ENCODE measurements around the gene RBM4B.

The RBM4B gene

DNA sequence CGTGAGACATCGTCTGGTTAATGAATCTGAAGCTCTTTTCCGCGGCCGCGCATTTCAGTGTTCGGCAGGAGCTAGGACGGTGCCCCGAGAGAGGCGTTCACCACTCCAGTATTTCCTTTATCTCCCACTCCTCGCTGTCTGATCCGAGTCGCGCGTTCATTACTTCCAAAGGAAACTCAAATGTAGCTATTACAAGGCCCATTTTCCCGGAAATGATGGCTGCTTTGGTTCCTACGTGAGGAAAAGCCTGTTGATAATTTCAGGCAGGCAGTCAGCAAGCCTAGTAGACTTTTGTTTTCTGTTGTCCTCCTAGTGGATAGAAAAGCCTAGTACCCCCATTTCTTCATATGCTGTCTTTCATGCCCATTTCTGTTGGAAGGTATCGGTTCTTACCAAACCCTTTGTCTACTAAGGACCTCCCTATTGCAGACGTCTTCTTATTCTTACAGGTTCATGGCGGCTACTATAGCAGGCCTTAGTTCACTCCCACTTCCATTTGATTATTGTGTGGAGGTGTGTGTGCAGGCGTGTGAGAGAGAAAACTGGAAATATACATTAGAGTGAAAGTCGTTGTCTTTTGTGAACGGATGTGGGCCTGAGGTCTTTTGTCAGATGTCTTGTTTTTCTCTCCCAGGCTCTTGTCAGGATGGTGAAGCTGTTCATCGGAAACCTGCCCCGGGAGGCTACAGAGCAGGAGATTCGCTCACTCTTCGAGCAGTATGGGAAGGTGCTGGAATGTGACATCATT is 38.4 kb downstream of the RBM4B start:
- peak; percentile 22 for DNase-seq

DNA sequence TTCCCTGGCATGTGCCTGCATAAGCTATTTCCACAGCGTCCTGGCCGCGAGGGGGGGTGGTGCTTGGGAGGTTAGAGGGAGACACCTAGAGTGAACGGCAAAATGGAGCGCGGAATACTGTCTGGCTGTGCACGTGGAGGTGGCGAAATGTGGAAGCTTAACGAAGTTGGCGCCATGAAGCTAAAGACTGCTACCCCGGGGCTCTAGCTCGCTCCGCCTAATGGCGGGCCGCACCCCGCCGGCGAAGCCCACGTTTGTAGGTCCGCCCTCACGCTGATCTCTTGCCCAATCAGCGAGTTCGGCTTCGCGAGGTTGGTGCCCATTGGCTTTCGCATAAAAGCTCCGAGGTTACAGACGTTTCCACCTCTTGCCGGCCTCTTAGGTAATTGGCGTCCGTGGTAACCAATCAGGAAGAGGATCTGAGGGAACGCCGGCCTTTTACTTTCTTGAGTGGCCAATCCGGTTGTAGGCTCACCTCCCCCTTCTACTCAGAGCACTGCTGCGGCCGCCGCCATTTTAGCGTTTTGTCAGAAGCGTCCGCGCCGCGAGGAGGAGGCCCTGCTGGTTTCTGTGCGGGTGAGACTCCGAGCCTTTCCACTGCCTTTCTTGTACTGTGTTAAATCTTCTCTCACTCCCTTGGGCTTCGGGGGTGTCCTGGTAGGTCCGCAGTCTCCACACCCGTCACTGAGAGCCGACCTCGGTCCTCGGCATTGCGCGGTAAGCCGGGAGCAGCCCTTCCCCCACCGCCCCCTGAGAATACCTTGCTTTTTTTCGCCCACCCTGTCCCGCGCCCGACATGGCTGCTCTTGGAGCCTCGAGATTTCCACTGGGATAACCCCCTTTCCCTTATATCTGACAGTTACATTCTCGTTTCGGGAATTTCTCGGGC is 39.3 kb downstream of the RBM4B start, which contains the start of gene RBM4:
RBM4 (plus strand) TSS at position 527 of the 889 bp plus-strand sequence. CDS start 1,009 bp downstream, outside the sequence.
- peak; percentile 92 for DNase-seq

DNA sequence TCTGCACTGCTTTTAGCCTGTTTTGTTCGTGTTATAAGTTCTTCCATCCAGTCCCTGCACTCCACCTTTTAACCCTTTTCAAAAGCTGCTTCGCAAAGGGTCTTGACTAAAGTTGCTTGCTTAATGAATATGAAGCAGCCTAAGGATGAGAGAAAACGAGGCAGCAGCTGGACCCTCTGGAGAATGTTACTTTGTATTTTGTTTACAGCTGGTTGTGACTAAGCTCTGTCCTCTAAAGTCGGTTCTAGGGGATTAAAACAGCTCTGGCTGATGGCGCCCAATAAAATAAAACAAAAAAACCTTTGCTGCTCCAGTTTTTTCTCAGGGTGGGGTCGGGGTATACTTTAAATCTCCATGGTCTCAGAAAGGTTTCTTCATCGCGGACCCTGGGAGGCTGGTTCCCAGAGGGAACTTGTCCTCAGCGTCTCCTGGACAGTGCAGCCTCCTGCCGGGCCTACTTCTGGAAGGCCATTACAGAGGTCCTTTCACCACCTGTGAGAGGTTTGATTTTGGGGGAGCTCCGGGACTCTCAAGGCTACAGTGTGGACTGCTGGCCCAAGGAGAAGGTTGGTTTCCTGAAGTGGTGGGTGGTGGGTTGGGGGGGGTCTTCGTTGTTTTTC is 40.0 kb downstream of the RBM4B start:
- DNase-seq = no peak

DNA sequence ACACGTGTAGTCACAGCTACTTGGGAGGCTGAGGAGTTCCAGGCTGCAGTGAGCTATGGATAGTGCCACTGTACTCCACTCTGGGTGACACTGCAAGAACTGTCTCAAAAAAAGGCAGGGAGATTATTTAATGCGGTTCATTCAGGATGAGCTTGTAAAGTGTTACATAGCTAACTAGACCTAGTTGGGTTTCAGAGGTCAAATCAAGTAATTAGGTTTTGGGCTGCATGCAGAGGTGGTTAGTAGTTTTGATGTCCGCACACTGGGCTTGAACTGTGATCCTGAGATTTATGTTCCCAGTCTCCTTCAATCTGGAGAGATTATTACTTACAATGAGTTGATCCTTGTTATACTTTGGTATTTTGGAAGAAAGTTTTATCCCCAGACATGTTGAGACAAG is 41.3 kb downstream of the RBM4B start:
- no peak for DNase-seq

DNA sequence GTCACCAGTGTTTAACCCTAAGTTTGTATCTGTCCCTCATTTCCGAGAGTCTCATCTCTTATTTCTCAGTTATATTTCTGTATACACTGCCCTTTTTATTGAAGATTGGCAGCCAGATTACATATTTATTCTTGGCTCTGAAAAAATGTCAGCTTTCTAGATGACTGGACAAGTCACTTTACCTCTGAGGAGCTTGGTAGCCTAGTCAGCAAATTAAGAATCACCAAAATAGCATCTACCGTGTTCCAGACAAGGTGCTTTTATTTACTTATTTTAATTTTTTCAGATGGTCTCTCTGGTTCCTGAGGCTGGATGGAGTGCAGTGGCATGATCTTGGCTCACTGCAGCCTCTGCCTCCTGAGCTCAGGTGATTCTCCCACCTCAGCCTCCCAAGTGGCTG is 44.7 kb downstream of the RBM4B start:
- DNase-seq = no peak

DNA sequence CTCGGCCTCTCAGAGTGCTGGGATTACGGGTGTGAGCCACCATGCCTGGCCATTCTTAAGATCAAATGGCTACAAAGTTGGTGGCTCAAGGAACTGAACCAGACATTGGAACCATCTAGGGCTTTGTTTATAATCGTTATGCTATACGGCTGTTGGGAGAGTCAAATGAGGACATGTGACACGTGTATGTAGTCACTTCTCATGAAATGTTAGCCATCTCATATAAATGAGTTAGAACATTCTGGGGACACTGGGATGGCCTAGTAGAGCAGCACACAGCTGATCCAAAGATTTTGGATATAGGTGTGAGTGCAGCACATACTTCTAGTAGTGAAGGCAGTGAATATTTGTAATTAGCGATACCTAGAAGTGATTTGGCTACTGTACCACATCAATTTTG is 45.8 kb downstream of the RBM4B start:
- DNase-seq = no peak

DNA sequence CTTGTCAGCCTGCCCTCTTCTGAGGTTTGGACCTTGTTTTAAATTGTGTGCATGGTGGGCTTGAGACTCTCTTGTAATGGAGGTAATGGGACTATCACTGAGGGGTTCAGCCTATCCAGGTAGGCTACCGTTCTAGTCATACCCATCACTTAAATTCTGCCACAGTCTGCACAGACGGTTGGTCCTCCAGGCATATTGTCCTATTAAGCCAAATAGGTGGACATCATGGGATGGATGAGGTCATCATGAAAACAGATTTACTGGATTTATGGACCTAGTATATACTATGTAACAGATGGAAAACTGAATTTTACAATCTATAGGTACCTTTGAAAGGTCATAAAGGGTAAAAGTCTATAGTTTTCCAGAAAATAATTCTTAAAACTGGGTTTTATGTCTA is 48.3 kb downstream of the RBM4B start:
- no peak for DNase-seq

DNA sequence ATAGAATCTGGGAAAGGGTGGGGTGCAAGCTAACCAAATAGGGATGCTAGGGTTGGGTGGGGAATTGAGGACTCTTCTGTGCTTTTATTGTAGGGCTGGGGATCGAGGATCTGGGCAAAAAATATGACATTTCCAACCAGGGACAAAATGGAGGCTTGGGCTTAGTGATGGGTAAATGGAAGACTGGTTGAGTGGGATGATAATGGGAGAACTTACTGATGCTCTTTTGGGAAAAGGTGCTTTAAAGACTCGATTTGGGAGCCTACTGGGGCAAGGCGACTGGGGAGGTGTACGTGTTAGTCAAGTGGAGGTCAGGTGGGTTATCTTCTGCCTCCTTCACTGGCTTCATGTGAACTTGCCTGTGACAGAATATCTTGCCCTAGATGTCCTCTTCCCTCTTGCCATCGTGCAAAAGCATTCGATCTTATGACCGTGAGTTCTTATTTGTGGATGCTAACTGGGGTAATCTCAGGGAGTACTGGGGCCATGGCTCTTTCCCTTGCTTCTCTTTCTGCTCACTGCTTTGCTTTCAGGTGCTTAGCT is 49.6 kb downstream of the RBM4B start:
- no peak for DNase-seq

DNA sequence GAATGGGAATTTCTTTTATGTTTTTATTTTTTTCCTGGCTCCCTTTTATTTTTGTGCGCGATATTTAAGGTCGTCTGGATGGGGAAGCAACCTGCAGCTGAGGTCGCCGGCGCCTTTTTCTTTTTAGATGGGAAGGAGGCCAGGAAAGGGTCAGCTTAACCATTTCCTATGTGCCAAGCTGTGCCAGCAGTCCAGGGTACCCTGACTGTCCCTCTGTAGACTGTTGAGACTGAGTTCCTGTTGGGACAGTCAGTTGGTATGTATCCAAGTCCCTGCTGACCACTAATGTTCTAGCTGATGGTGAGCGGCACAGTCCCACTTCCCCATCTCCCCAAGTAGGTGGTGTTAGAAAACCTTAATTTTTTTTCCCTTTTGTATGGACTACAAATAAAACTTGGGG is 50.8 kb downstream of the RBM4B start:
- DNase-seq = no peak

DNA sequence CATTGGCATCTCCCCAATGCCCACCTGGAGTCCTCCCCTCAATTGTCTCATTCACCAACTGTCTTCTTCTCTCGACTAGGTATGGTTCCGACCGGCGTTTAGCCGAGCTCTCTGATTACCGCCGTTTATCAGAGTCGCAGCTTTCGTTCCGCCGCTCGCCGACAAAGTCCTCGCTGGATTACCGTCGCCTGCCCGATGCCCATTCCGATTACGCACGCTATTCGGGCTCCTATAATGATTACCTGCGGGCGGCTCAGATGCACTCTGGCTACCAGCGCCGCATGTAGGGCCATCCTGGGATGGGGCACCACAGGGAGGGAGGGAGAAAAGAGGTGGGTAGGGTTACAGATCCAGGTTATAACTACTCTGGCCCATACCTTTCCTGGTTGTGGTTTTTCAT is 51.3 kb downstream of the RBM4B start:
- DNase-seq = no peak

DNA sequence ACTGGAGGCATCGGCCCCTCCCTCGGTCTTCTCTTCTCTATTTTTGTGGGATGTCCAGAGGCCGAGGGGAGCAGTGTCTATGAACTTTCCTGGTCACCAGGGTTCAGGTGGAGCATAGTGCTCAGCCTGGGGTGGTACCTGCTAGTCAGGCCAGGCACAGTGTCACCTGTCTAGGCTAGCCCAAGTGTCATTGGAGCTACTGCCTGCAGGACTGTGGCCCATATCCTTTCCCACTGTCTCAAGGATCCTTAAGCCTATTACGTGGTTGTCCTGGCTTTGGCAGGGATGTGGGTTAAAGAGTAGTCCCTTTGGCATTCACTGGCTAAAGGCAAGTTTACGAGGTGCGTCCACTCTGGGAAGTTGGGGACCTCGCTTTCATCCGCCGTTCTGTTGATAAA is 51.9 kb downstream of the RBM4B start:
- DNase-seq = no peak

DNA sequence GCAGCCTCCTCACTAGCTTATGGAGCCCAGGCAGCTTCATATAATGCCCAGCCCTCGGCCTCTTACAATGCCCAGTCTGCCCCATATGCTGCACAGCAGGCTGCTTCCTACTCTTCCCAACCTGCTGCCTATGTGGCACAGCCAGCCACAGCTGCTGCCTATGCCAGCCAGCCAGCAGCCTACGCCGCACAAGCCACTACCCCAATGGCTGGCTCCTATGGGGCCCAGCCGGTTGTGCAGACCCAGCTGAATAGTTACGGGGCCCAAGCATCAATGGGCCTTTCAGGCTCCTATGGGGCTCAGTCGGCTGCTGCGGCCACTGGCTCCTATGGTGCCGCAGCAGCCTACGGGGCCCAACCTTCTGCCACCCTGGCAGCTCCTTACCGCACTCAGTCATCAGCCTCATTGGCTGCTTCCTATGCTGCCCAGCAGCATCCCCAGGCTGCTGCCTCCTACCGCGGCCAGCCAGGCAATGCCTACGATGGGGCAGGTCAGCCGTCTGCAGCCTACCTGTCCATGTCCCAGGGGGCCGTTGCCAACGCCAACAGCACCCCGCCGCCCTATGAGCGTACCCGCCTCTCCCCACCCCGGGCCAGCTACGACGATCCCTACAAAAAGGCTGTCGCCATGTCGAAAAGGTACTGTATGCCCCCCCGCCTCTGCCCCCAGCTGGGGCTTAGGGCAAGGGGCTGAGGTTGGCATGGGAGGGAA is 52.5 kb downstream of the RBM4B start:
- no peak for DNase-seq

DNA sequence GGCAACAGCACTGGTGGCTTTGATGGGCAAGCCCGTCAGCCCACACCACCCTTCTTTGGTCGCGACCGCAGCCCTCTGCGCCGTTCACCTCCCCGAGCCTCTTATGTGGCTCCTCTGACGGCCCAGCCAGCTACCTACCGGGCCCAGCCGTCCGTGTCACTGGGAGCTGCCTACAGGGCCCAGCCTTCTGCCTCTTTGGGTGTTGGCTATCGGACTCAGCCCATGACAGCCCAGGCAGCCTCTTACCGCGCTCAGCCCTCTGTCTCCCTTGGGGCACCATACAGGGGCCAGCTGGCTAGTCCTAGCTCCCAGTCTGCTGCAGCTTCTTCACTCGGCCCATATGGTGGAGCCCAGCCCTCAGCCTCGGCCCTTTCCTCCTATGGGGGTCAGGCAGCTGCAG is 53.2 kb downstream of the RBM4B start:
- no peak for DNase-seq

DNA sequence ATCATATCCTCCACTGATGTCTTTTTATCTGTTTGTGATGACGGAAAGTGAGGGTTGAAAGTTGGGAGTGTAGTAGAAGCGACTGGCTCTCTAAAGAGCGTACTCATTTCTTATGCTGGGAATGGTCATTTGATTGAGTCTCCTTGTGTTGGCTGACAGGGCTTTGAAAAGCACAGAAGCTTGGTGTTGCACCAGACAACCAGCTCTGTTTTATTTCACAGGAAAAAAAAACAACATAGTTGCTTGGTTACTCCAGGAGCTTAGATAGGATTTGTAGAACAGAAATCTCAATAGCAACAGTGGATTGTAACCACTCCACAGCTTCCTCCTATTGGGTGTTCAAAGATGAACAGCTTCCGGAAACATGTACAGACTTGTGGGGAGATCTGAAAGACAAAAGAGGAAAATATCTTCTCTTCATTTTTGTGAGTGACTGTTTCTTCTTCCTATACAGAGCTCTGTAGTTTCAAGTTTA is 58.6 kb downstream of the RBM4B start:
- no peak for DNase-seq

DNA sequence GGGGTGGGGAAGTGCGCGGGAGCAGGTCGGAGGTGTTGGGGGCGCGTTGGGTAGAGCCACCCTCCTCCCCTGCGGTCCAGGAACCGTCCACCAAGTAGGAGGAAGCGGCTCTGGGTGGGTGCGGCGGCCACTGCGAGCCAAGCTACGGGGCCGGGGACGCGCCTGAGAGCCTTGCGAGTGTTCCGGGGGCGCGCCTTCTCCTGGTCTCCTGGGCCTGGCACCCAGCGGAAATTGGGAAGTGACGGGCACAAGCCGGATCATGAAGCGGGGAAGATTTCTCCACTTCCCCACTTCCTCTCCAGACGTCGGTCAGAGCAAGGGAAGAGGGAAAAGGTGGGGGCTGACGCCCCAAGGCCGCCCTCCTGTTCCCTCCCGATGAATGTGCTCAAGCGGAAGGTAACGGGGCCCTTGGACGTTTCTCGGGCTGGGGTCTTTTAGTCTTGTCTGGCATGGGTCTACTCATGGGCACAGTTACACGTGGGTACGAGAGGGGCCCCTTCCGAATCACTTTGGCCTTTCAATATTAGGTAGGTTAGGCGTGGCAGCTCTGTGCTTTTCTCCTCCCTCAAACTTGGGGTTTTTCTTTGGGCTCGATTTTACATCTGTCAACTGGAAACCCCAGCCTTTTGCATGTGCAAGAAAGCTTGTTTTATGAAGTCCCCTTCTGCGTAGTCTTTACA is 60.4 kb downstream of the RBM4B start:
- DNase-seq = peak; percentile 10

DNA sequence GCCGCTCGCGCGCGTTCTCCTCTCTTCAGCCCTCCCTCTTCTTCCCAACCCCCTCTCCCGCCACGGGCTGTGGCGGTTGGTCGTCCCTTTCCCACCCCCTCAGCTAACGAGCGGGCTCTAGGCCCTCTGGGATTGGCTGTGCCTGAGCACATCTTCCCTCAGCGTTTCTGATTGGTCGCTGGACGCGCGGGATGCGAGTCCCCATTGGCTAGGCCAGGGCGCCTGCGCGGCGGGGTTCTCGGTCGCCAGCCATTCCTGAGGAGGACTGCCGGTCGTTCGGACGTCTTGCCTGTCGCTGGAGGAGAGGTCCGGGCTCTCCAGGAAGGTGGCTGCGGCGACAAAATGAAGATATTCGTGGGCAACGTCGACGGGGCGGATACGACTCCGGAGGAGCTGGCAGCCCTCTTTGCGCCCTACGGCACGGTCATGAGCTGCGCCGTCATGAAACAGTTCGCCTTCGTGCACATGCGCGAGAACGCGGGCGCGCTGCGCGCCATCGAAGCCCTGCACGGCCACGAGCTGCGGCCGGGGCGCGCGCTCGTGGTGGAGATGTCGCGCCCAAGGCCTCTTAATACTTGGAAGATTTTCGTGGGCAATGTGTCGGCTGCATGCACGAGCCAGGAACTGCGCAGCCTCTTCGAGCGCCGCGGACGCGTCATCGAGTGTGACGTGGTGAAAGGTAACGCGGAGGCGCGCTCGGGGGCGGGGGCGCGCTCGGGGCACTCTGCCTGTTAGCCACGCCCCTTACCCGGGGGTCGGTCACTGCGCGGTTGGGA is 61.1 kb downstream of the RBM4B start, which contains the start of gene RBM14:
RBM14 (plus strand) TSS at position 252 of the 776 bp plus-strand sequence; CDS start at position 343, 91 bp downstream.
- DNase-seq = peak; percentile 96

All from activated CD4-positive, alpha-beta T cell treated with anti-CD3 and anti-CD28 coated beads, Interleukin-2, amount 50 U/mL, for 1 hour (primary cell).